HCT116 (cell line): ENCODE results near the gene ZBTB7C. TPM values are rescaled to one million over a fixed set of nuclear protein-coding genes. Genes with fewer than 3 reads are reported as not detected.

Source experiments
- ATAC-seq: fragments of 200-7000 bp; cut with Tn5 transposase; 2 replicates; pipeline ENCODE4 v1.9.1; 2020; ENCODE audit warnings: mild to moderate bottlenecking, moderate library complexity
- BruUV-seq: library from RNA; stranded (reverse); fragments of 400-500 nt; replicated peaks from 2 replicates; lab custom pipeline; 2021; lab: Mats Ljungman, UMichigan
- CTCF ChIA-PET: fragments of 300-600 bp; sonication (Branson Sonifier 250); formaldehyde crosslinking; loops from one replicate; lab custom pipeline; 2021; ENCODE audit warnings: antibody characterized with exemption; lab: Charles Lee
- POLR2A ChIA-PET: fragments of 300-600, 350-600 bp; sonication (Branson Sonifier 250); formaldehyde crosslinking; loops from one replicate; lab custom pipeline; 2021; ENCODE audit warnings: antibody characterized with exemption; lab: Charles Lee
- RAD21 ChIA-PET, 2 experiments: fragments of 300-600 bp; sonication (Branson Sonifier 250); formaldehyde crosslinking; loops; one replicate each; lab custom pipeline; 2023; ENCODE audit warnings: low total read pairs in 2 of 2; ENCODE audit not compliant: uncharacterized antibody in 2 of 2, unreplicated experiment in 2 of 2, low non-redundant PET in 1 of 2; lab: Charles Lee
- DNase-seq: peaks from one replicate; pipeline ENCODE4 v3.0.0-alpha.2; 2010; ENCODE audit warnings: low read depth, low spot score
- H2AFZ ChIP-seq: fragments of 200-600 bp; shearing (Covaris generic), sonication (generic); 2 replicates; pipeline ENCODE4 v1.6.1; 2017; ENCODE audit warnings: low read depth, mixed run types, mixed read lengths, antibody characterized with exemption, low read length; ENCODE audit not compliant: poor library complexity, severe bottlenecking
- H3K27ac ChIP-seq: 2 replicates; pipeline ENCODE4 v1.5.1; 2012; ENCODE audit warnings: low read depth, low read length
- H3K27me3 ChIP-seq: fragments of 200-600 bp; sonication (generic); 2 replicates; pipeline ENCODE4 v1.6.1; 2016; ENCODE audit warnings: mixed run types, low read length, mixed read lengths; ENCODE audit not compliant: insufficient read depth
- H3K36me3 ChIP-seq, 2 experiments: fragments of 200-500 bp in 1 of 2; fragments of 200-600 bp in 1 of 2; sonication (Bioruptor generic) in 1 of 2; sonication (generic) in 1 of 2; 2 replicates each; pipeline versions ENCODE4 v1.5.1 to v1.6.1; 2014 to 2016; ENCODE audit warnings: low read length in 2 of 2, inconsistent platforms in 1 of 2, mixed read lengths in 1 of 2, mixed run types in 1 of 2; ENCODE audit not compliant: insufficient read depth in 2 of 2, control insufficient read depth in 1 of 2
- H3K4me1 ChIP-seq, 2 experiments: fragments of 200-600 bp in 1 of 2; sonication (generic) in 1 of 2; 2 replicates each; pipeline versions ENCODE4 v1.5.1 to v1.6.1; 2012 to 2017; ENCODE audit warnings: low read length in 2 of 2, inconsistent platforms in 1 of 2, mild to moderate bottlenecking in 1 of 2, mixed read lengths in 1 of 2, mixed run types in 1 of 2, moderate library complexity in 1 of 2; ENCODE audit not compliant: insufficient read depth in 2 of 2, control insufficient read depth in 1 of 2
- H3K4me2 ChIP-seq: fragments of 200-600 bp; sonication (generic); 2 replicates; pipeline ENCODE4 v1.6.1; 2017; ENCODE audit warnings: mixed run types, low read length, mixed read lengths
- H3K4me3 ChIP-seq, 2 experiments: fragments of 200-600 bp in 1 of 2; sonication (generic) in 1 of 2; replicated peaks in 1 of 2; 2 replicates each; pipeline ENCODE4 v1.5.1; 2011 to 2016; ENCODE audit warnings: low read length in 2 of 2, control low read depth in 1 of 2, low read depth in 1 of 2, mild to moderate bottlenecking in 1 of 2, mixed read lengths in 1 of 2, mixed run types in 1 of 2
- H3K79me2 ChIP-seq: fragments of 200-600 bp; sonication (generic); 2 replicates; pipeline ENCODE4 v1.6.1; 2017; ENCODE audit warnings: mild to moderate bottlenecking, mixed run types, low read length, moderate library complexity, mixed read lengths; ENCODE audit not compliant: insufficient read depth
- H3K9ac ChIP-seq: fragments of 200-600 bp; sonication (generic); 2 replicates; pipeline ENCODE4 v1.6.1; 2016; ENCODE audit warnings: low read length, mixed read lengths
- H3K9me2 ChIP-seq: fragments of 200-600 bp; sonication (generic), shearing (Covaris generic); 2 replicates; pipeline ENCODE4 v1.6.1; 2017; ENCODE audit warnings: mixed run types, mild to moderate bottlenecking, moderate library complexity; ENCODE audit not compliant: insufficient read depth
- H3K9me3 ChIP-seq, 2 experiments: fragments of 200-500 bp in 1 of 2; fragments of 200-600 bp in 1 of 2; sonication (Bioruptor generic) in 1 of 2; sonication (generic) in 1 of 2; 2 replicates each; pipeline ENCODE4 v1.6.1; 2014 to 2017; ENCODE audit warnings: low read length in 2 of 2, mixed read lengths in 2 of 2, inconsistent platforms in 1 of 2, low read depth in 1 of 2, mild to moderate bottlenecking in 1 of 2, mixed run types in 1 of 2, moderate library complexity in 1 of 2; ENCODE audit not compliant: control insufficient read depth in 1 of 2, insufficient read depth in 1 of 2
- H4K20me1 ChIP-seq: fragments of 200-600 bp; sonication (generic), shearing (Covaris generic); 2 replicates; pipeline ENCODE4 v1.6.1; 2017; ENCODE audit warnings: mixed run types, mild to moderate bottlenecking, moderate library complexity; ENCODE audit not compliant: insufficient read depth
- FOSL1 ChIP-seq: IDR thresholded peaks from 2 replicates; pipeline ENCODE4 v1.6.1; 2012; ENCODE audit warnings: low read depth
- POLR2A ChIP-seq: IDR thresholded peaks from 2 replicates; pipeline ENCODE4 v1.7.0; 2011; ENCODE audit warnings: borderline replicate concordance; ENCODE audit not compliant: insufficient read depth, insufficient read length; ENCODE audit errors: extremely low read depth
- POLR2AphosphoS5 ChIP-seq: IDR thresholded peaks from 2 replicates; pipeline ENCODE4 v1.6.1; 2011; ENCODE audit warnings: mild to moderate bottlenecking, low read depth, low read length, moderate library complexity
- RAD21 ChIP-seq: IDR thresholded peaks from 2 replicates; pipeline ENCODE4 v1.6.1; 2012; ENCODE audit warnings: low read depth, mild to moderate bottlenecking
- SRF ChIP-seq: IDR thresholded peaks from 2 replicates; pipeline ENCODE4 v1.6.1; 2012; ENCODE audit warnings: low read depth
- TCF7L2 ChIP-seq: IDR thresholded peaks from 2 replicates; pipeline ENCODE4 v1.7.0; 2011; ENCODE audit warnings: borderline replicate concordance, inconsistent platforms; ENCODE audit not compliant: insufficient read depth, insufficient read length; ENCODE audit errors: extremely low read depth
- ZFX ChIP-seq: fragments of 450-650 bp; IDR thresholded peaks from 2 replicates; pipeline ENCODE4 v1.6.1; 2017
- intact Hi-C: fragments of 100-400 bp; cut with micrococcal nuclease; formaldehyde crosslinking; loops from 2 replicates; pipeline ENCODE4 v1.10.0; 2022
- total RNA-seq: library from RNA; stranded (reverse); gene quantifications from one replicate; pipeline ENCODE4 v1.2.1, GENCODE V29; 2021; ENCODE audit not compliant: unreplicated experiment
- TF ChIP-seq, protein P1 (sequence below), 3 experiments: fragments of 200-600 bp in 1 of 3; sonication (generic) in 1 of 3; IDR thresholded peaks in 2 of 3; conservative IDR thresholded peaks in 1 of 3; 2 replicates each; pipeline ENCODE4 v1.5.1; 2012 to 2017; ENCODE audit warnings: low read depth in 2 of 3, low read length in 2 of 3, antibody characterized with exemption in 1 of 3, borderline replicate concordance in 1 of 3, control low read depth in 1 of 3, mild to moderate bottlenecking in 1 of 3, mixed read lengths in 1 of 3, mixed run types in 1 of 3, moderate library complexity in 1 of 3; ENCODE audit not compliant: insufficient read depth in 1 of 3

The ZBTB7C gene
- total RNA-seq, 1 experiment from 2014 or later: 0.37 TPM

GRCh38 chr18:48007955-48008701 lies 401.1 kb downstream of the ZBTB7C start:
- H2AFZ ChIP-seq: peak overlapping the region; percentile 92
- ChIA-PET RAD21 (no interaction called here), CTCF (interaction anchor here (0.6 to 1.2 kb wide), 9 partner anchors 11 to 449 kb away, joined by 3 to 5 read pairs (median 4); no protein-coding TSS in a partner anchor), POLR2A (no interaction called here)
- H3K9ac ChIP-seq: peak overlapping the region; percentile 54
- peak overlapping the region; percentile 8; the same call in 1 of the 2 replicates for H3K27ac ChIP-seq
- no peaks in the 10 kb centered on the region for H3K9me3 ChIP-seq
- H3K36me3 ChIP-seq: no peaks in the 10 kb centered on the region
- no peaks in the 10 kb centered on the region for H4K20me1 ChIP-seq
- H3K4me2 ChIP-seq: peak overlapping the region; percentile 94
- H3K79me2 ChIP-seq: no peaks in the 10 kb centered on the region
- H3K4me1 ChIP-seq: peaks cover 31% of the 10 kb centered on the region in 2 experiments
- intact Hi-C loops: loop anchor here (10.0 kb wide), 1 partner anchor 853 kb away; the partner anchor contains the start of gene HDHD2
- DNase-seq: no peak
- H3K27me3 ChIP-seq: no peaks in the 10 kb centered on the region
- ATAC-seq: peak; percentile 89
- H3K9me2 ChIP-seq: no peaks in the 10 kb centered on the region
- no TSS peak for BruUV-seq
- peak overlapping the region; percentile 38 to 61 for H3K4me3 ChIP-seq
- TF ChIP-seq SRF (no peak), FOSL1 (no peak), ZFX (no peak), RAD21 (no peak), TCF7L2 (peak; percentile 27), POLR2A (no peak), POLR2AphosphoS5 (peak; percentile 67)
- TF ChIP-seq, protein P1, sequence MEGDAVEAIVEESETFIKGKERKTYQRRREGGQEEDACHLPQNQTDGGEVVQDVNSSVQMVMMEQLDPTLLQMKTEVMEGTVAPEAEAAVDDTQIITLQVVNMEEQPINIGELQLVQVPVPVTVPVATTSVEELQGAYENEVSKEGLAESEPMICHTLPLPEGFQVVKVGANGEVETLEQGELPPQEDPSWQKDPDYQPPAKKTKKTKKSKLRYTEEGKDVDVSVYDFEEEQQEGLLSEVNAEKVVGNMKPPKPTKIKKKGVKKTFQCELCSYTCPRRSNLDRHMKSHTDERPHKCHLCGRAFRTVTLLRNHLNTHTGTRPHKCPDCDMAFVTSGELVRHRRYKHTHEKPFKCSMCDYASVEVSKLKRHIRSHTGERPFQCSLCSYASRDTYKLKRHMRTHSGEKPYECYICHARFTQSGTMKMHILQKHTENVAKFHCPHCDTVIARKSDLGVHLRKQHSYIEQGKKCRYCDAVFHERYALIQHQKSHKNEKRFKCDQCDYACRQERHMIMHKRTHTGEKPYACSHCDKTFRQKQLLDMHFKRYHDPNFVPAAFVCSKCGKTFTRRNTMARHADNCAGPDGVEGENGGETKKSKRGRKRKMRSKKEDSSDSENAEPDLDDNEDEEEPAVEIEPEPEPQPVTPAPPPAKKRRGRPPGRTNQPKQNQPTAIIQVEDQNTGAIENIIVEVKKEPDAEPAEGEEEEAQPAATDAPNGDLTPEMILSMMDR (IDR thresholded peaks at IDR 0.05 in 2 of 3, conservative IDR thresholded peaks at IDR 0.05 in 1 of 3; ENCODE audit: borderline replicate concordance in 1 of 3, insufficient read depth in 1 of 3, low read depth in 2 of 3, low read length in 2 of 3): peak in 2 of 3 experiments; percentile 41 to 48; a peak in 4 of 6 replicates
- TF ChIP-seq, all 23 proteins: peak for 3
